Renal pelvis (tissue), 4 donors: ENCODE data around the gene TNS1. TPM values are rescaled to one million over a fixed set of nuclear protein-coding genes. Genes with fewer than 3 reads are reported as not detected.
"Not testable (repeated sequence)": the region's sequence is repeated elsewhere in the genome, so short reads cannot be mapped to it uniquely, and the experiment has no call there.

Source experiments
- DNase-seq: peaks from one replicate; pipeline ENCODE4 v3.0.0-alpha.2; 2013
- polyA plus RNA-seq, 3 donors: library from polyadenylated mRNA; unstranded; fragments of 120-200 nt; gene quantifications; one replicate each; pipeline ENCODE4 v1.2.1, GENCODE V29; 2013; ENCODE audit not compliant: insufficient read length in 3 of 3

The TNS1 gene
- polyA plus RNA-seq, 3 donors = 56.6 to 75.9 (median 67.8) TPM

GRCh38 chr2:218031261-218031660 lies 28.5 kb upstream of the TNS1 start:
- no peak for DNase-seq

GRCh38 chr2:218030409-218031195 lies 27.8 kb upstream of the TNS1 start:
- no peak for DNase-seq

GRCh38 chr2:218029366-218030360 lies 26.9 kb upstream of the TNS1 start:
- DNase-seq = no peak

- no peak for DNase-seq
Observed at GRCh38 chr2:218028562-218029348, 26.0 kb upstream of the TNS1 start.

- no peak for DNase-seq
Observed at GRCh38 chr2:218028189-218028495, 25.3 kb upstream of the TNS1 start.

GRCh38 chr2:218027426-218028188 lies 24.8 kb upstream of the TNS1 start:
- DNase-seq = no peak

GRCh38 chr2:218026676-218027425 lies 24.1 kb upstream of the TNS1 start:
- no peak for DNase-seq

- DNase-seq = no peak
Observed at GRCh38 chr2:218026244-218026643, 23.4 kb upstream of the TNS1 start.

GRCh38 chr2:218024871-218025270 lies 22.1 kb upstream of the TNS1 start:
- no peak for DNase-seq

GRCh38 chr2:218024336-218024735 lies 21.5 kb upstream of the TNS1 start:
- DNase-seq = no peak

- no peak for DNase-seq
Observed at GRCh38 chr2:218023636-218024035, 20.8 kb upstream of the TNS1 start.

- DNase-seq = no peak
Observed at GRCh38 chr2:218022851-218023530, 20.2 kb upstream of the TNS1 start.

- DNase-seq = no peak
Observed at GRCh38 chr2:218022131-218022850, 19.5 kb upstream of the TNS1 start.

GRCh38 chr2:218021536-218022071 lies 18.8 kb upstream of the TNS1 start:
- DNase-seq = no peak

- no peak for DNase-seq
Observed at GRCh38 chr2:218020966-218021535, 18.3 kb upstream of the TNS1 start.

GRCh38 chr2:218020281-218020680 lies 17.5 kb upstream of the TNS1 start:
- DNase-seq = no peak

GRCh38 chr2:218019411-218020060 lies 16.7 kb upstream of the TNS1 start:
- no peak for DNase-seq

- not testable (repeated sequence) for DNase-seq
Observed at GRCh38 chr2:218018842-218019125, 16.0 kb upstream of the TNS1 start.
